Lung microvascular endothelial cell (primary cell): ENCODE results near the gene PLXNA2. TPM values are rescaled to one million over a fixed set of nuclear protein-coding genes. Genes with fewer than 3 reads are reported as not detected.

Experiments
- DNase-seq, 2 donors: peaks; one replicate each; pipeline versions ENCODE4 v3.0.0 to v3.0.0-alpha.2; 2010; ENCODE audit warnings: low read depth in 2 of 2
- total RNA-seq: library from RNA; depleted of rRNA; stranded (reverse); fragments of >200 nt; gene quantifications from 2 replicates; pipeline ENCODE4 v1.2.1, GENCODE V29; 2014

The PLXNA2 gene
- total RNA-seq, 1 donor from 2014 or later: 46.4 TPM

DNA sequence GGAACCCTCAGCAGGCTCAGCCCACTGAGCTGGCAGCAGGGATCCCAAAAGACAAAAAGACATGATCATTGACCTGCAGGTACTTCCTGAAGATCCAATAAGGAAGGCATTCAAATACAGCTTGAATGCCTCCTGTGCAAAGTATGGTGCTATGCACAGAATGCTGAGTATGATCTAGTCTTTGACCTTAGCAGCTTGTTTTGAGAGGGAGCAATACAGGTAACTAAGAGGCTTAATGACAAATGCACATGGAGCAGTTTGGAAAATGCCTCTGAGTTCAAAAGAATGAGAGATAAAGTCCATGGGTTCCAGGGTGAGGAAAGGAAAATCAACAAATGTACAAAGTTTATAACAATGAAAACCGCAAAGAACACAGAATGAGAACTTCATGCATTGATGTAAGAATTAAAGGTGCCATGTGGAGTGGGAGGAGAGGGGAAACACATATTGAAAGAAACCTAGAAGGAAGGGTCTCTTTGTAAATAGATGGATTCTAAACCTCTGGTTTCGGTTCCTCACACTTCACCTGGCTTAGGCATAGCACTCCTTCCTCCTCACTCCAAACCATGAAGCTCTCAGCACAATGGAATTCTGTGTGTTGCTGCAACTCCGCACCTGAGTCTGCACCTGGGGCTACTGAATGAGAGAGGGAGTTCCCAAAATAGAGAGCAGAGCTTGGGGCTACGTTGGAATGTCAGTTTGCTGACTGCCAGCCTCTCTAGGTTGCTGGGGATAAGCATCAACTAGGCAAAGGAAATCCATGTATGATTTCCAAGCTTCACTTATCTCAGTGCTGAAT, 77.6 kb downstream of the PLXNA2 start:
- DNase-seq: no peak

DNA sequence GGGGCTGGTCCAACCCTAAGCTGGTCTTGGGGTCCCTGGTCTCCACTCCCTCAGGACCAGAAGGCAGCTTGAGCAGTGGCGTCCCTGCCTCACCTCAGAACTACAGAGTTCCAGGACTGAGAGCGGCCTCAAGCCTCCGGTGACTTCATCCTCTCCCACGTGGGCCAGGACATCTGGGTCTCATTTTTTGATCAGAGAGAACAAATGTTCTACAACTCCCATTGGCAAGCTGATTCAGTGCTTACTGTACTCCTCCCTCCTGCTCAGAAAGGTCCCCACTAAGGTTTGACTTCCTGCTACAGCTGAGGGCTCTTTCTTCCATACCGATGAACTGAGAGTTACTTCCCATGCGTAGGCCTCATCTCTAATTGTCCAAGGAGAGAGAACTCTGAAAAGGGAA, 78.5 kb downstream of the PLXNA2 start:
- no peak for DNase-seq

GRCh38 chr1:208164609-208165008, 79.6 kb downstream of the PLXNA2 start:
- DNase-seq: no peak

DNA sequence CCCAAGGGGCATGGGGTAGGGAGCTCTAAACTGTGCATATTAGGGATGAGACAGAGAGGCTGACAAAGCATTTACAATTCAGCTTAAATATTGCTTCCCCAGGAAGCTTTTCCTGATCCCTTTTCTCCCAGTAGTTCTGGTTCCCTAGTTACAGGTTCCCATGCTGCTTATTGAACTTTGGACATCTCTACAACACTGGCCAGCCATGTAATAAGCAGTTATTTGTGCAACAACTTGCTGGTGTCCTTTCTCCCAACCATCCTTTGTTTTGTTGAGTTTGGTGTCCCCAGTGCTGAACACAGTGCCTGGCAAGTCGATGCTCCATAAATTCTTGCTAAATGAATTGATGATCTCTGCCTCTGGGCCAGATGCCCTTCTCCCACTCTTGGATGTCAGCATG, 80.6 kb downstream of the PLXNA2 start:
- no peak for DNase-seq

DNA sequence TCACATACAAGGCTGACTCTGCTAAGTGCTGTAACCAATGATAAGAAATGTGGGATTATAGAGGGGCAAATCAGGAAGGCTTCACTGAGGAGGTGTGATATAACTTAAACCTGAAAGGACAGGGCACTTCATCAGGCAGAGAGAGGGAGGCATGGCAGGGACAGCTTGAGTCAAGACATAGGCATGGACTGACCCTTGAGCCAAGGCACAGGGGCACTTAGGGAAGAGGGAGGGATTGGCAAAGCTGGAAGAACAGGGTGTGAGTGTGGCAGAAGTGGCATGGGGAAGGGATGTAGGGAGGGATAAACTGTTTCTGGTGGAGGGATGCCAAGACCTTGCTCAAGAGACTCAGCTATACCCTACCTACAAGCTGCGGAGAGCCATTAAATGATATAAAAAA, 81.3 kb downstream of the PLXNA2 start:
- DNase-seq: no peak

GRCh38 chr1:208161656-208162375, 82.4 kb downstream of the PLXNA2 start:
- peak in 1 of 2 donors; percentile 39 for DNase-seq

- DNase-seq: no peak
These were observed 83.2 kb downstream of the PLXNA2 start for GRCh38 chr1:208161005-208161404.

DNA sequence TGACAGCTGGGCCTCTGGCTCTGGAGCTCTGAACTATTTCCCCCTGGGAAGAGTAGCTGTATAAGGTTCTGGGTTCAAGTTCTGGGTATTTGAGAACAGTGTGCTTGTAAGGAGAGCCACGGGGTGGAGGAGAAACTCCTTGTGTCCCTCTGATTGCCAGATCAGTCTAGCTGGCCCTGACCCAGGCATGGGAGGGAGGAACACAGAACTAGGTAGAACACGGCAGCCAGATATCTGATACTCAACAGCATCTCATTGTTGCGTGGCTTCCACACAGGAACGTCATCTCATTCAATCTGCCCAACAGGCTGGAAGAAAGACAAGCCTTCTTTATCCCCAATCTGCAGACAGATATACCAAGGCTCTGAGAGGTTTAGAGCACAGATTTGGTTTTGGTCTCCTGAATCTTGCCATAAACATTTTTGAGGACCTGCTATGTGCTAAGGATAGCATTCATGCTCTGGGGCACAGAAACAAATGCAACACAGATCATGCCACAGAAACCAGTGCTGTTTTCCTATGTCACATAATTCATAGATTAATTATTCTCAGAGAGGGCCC, 83.8 kb downstream of the PLXNA2 start:
- DNase-seq: no peak

- peak in 1 of 2 donors; percentile 22 for DNase-seq
These were observed 84.5 kb downstream of the PLXNA2 start for GRCh38 chr1:208159555-208160258.

DNA sequence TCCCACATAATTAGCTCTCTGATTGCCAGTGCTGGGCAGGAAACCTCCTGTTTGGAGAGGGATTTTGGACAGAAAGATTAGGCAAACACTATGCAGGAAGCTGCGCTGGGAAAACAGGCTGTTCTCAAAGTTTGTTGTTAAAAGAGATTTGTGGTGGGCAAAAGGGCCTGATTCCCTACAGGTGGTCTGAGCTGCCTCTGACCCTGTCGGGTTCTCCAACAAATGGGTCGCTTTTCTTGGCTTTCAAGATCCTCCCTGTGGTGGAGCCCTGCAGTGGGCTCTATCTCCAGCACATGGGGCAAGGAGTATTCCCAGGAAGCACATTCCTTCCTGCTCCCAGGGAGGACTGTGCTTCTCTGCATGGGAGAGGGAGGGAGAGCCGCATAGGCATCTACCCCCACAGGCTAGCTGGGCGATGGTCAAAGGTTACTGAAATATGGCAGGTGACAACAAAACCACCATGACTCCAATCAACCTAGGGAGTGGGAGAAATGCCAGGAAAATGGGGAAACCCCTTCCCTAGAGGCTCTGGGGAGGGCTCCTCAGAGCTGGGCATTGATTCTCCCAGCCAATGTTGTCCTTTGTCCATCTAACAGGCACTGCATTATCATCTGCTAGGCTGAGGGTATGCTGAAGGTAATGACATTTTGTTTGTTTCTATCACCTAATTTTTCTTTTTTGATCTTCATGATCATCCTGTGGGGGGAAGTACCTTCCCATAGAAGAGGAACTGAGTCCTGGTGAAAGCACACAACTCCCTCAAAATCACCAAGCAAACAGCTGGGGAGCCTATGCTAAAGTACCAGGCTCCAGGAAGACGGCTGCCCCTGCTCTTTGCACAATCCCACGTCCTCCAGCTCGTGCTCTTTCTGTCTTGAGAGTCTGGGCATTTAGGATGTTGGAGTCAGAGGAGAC, 85.3 kb downstream of the PLXNA2 start:
- peak; percentile 20 to 46 for DNase-seq

- no peak for DNase-seq
These were observed 86.4 kb downstream of the PLXNA2 start for GRCh38 chr1:208157769-208158168.

DNA sequence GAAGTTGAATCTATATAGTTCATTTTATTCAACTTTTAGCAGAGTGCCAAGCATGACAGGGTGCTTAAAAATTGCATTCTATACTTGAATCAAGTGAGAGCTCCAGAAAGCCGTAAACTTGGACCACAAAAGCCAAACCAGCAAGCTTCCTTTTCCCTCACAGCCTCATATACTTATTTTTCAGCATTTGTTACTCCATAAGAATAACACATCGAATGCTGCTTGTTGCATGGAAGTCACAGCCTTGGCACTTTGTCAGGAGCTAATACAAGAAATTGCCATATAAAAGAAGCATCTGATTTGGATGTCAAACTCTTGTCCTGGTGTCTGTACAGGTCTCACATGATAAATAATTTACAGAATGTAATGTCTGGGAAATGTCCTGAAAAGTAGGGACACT, 87.4 kb downstream of the PLXNA2 start:
- no peak for DNase-seq

- no peak for DNase-seq
These were observed 87.9 kb downstream of the PLXNA2 start for GRCh38 chr1:208156310-208156709.

DNA sequence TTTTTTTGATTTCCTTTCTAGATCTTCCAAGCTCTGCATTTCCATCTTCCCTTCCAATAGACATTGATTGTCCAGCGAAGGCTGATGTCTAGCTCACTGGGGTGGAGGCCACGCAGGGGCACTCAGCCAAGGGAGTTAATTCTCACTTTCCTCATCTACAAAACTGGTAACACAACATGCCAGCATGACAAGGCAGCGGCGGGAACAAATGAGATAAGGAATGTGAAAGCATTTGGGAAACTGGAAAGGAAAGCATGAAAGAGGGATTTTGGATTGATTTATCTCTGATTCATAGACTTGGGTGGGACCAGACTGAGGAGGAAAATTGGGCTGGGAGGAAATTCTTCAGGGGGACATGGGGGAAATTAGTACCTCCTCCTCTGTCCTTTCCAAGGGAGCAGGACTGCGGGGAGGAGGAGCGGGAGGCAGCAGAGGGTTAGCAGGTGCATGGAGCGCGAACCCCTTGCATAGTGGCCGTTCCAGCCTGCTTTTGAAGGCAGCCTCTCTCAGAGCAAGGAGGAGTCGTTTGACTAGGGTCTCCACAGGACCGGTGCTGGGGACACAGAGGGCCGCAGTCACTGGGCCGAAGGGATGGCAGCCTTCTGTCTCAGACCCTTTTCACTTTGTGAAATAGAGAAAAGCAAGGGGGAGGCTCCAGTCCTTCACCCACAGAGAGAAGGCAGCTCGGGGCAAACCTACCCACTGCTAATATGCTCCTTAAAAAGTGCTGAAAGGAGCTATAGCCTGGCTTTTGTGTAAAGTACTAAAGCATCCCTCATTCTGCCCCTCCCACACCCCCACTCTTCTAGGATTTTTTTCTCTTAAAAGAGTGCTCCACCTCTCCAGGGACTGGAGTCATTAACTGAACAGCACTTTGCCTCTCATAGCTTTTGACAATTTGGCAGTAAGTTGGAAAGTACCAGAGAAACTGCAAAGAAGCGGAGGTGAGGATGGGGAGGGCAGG, 89.2 kb downstream of the PLXNA2 start:
- no peak for DNase-seq

DNA sequence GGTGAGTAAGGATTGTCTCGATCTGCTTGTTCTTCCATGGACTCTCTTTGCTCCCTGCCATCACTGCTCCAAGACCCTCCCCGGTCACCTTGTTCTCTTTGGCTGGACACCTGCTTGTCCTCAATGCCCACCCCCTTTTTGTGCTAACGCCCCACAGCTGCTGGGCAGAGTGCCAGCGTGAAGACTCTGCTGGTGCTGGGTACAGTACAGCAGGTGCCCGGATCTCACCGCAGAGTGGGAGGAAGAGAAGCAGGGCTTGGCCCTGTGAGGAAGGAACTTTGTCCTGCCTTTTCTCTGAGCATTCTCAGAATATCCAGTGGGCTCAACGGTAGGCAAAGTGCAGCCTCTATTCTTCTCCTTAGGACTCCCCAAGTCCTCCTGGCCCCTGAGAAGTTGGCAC, 90.1 kb downstream of the PLXNA2 start:
- DNase-seq: no peak

- no peak for DNase-seq
These were observed 90.8 kb downstream of the PLXNA2 start for GRCh38 chr1:208153386-208153785.

GRCh38 chr1:208151728-208152598, 92.2 kb downstream of the PLXNA2 start:
- no peak for DNase-seq

GRCh38 chr1:208150833-208151458, 93.2 kb downstream of the PLXNA2 start:
- peak in 1 of 2 donors; percentile 60 for DNase-seq
